Prostate gland (tissue), 2 donors: ENCODE measurements around the gene BEAN1.

Experiments used
- POLR2A ChIP-seq: fragments of 450-650 bp; IDR thresholded peaks from one replicate; pipeline ENCODE4 v1.6.1; 2016; ENCODE audit warnings: antibody characterized with exemption, mild to moderate bottlenecking
- POLR2AphosphoS5 ChIP-seq: sonication (generic); formaldehyde crosslinking; IDR thresholded peaks from one replicate; pipeline ENCODE4 v1.6.1; 2017; ENCODE audit warnings: antibody characterized with exemption
- TF ChIP-seq, protein P1 (sequence below), 4 experiments: fragments of 200-600 bp in 2 of 4; fragments of 450-650 bp in 2 of 4; sonication (generic) in 2 of 4; IDR thresholded peaks; 1 replicate in 3 of 4; 2 replicates in 1 of 4; pipeline ENCODE4 v1.5.1; 2016 to 2019; ENCODE audit warnings: antibody characterized with exemption in 4 of 4, mild to moderate bottlenecking in 2 of 4, moderate library complexity in 2 of 4

DNA sequence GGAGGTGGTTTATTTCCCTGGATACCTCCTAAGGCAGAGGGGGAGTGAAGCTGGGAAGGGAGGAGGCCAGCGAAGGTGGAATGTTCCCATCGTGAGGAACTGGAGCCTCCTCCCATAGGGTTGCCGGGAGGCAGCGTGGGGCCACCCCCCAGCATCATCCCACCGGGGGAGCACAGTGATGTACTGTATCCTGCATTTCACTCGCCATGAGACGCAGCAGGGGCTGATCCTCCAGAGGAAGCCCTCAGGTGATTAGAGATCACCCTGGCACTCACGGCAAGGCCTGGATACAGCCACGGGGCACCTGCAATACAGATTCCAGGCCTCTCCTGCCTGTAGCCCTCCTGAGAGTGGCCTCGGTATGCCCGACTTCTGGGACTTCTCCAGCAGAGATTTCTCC lies 25.5 kb upstream of the BEAN1 start:
- TF ChIP-seq POLR2A (no peak), POLR2AphosphoS5 (no peak)
- TF ChIP-seq, protein P1, sequence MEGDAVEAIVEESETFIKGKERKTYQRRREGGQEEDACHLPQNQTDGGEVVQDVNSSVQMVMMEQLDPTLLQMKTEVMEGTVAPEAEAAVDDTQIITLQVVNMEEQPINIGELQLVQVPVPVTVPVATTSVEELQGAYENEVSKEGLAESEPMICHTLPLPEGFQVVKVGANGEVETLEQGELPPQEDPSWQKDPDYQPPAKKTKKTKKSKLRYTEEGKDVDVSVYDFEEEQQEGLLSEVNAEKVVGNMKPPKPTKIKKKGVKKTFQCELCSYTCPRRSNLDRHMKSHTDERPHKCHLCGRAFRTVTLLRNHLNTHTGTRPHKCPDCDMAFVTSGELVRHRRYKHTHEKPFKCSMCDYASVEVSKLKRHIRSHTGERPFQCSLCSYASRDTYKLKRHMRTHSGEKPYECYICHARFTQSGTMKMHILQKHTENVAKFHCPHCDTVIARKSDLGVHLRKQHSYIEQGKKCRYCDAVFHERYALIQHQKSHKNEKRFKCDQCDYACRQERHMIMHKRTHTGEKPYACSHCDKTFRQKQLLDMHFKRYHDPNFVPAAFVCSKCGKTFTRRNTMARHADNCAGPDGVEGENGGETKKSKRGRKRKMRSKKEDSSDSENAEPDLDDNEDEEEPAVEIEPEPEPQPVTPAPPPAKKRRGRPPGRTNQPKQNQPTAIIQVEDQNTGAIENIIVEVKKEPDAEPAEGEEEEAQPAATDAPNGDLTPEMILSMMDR (IDR thresholded peaks at IDR 0.05) = no peak
